Upper lobe of left lung (tissue), 6 donors: ENCODE data around the gene CSNK1D. TPM values are rescaled to one million over a fixed set of nuclear protein-coding genes. Genes with fewer than 3 reads are reported as not detected.

Source experiments
- ATAC-seq, 2 donors: fragments of 200-7000 bp; cut with Tn5 transposase; one replicate each; pipeline ENCODE4 v1.9.1; 2022; ENCODE audit warnings: mild to moderate bottlenecking in 2 of 2, moderate library complexity in 2 of 2; ENCODE audit not compliant: low FRiP score in 2 of 2
- DNase-seq, 2 donors: peaks; one replicate each; pipeline ENCODE4 v3.0.0-alpha.2; 2019 to 2020
- H3K27ac ChIP-seq, 4 donors: fragments of 200-600 bp; sonication (generic); one replicate each; pipeline ENCODE4 v1.5.1; 2016 to 2019
- H3K27me3 ChIP-seq, 4 donors: fragments of 200-600 bp; sonication (generic); one replicate each; pipeline ENCODE4 v1.5.1; 2017 to 2019
- H3K36me3 ChIP-seq, 4 donors: fragments of 200-600 bp; sonication (generic); one replicate each; pipeline ENCODE4 v1.5.1; 2016 to 2019
- H3K4me1 ChIP-seq, 4 donors: fragments of 200-600 bp; sonication (generic); one replicate each; pipeline ENCODE4 v1.5.1; 2018 to 2019
- H3K4me3 ChIP-seq, 4 donors: fragments of 200-600 bp; sonication (generic); one replicate each; pipeline ENCODE4 v1.5.1; 2017 to 2019; ENCODE audit warnings: mild to moderate bottlenecking in 2 of 4, moderate library complexity in 1 of 4
- H3K9me3 ChIP-seq, 4 donors: fragments of 200-600 bp; sonication (generic); one replicate each; pipeline ENCODE4 v1.5.1; 2018 to 2019
- CTCF ChIP-seq, 6 experiments: fragments of 450-650 bp in 4 of 6; fragments of 200-600 bp in 2 of 6; sonication (generic) in 2 of 6; IDR thresholded peaks; one replicate each; pipeline ENCODE4 v1.5.1; 2016 to 2019; ENCODE audit warnings: antibody characterized with exemption in 6 of 6
- EP300 ChIP-seq, 4 donors: sonication (generic); formaldehyde crosslinking; IDR thresholded peaks; one replicate each; pipeline ENCODE4 v1.5.1; 2017; ENCODE audit warnings: antibody characterized with exemption in 4 of 4, control low read depth in 2 of 4
- POLR2A ChIP-seq, 4 donors: fragments of 450-650 bp; IDR thresholded peaks; one replicate each; pipeline ENCODE4 v1.5.1; 2016 to 2017; ENCODE audit warnings: antibody characterized with exemption in 4 of 4, mild to moderate bottlenecking in 2 of 4
- POLR2AphosphoS5 ChIP-seq, 2 donors: sonication (generic); formaldehyde crosslinking; IDR thresholded peaks; one replicate each; pipeline ENCODE4 v1.5.1; 2017; ENCODE audit warnings: antibody characterized with exemption in 2 of 2
- WGBS, 2 donors: methylation state at CpG; one replicate each; pipeline ENCODE4 v1.1.5; 2017 to 2018; 5-methylcytosine and 5-hydroxymethylcytosine counted together
- total RNA-seq, 6 donors: library from RNA; depleted of rRNA in 4 of 6; stranded (reverse); fragments of >200 nt in 4 of 6; gene quantifications; one replicate each; pipeline versions ENCODE4 v1.1.0 to v1.2.1, GENCODE V29; 2016 to 2021
- donor health status: DM: no; HTN: no; CAD: no; lungs with moderate emphysema.
- donor health status: DM: no; HTN: yes; CAD: no; lungs with severe emphysema.

The CSNK1D gene
- total RNA-seq, 6 donors from 2014 or later = 80.6 to 228 (median 152) TPM

GRCh38 chr17:82278786-82279391 lies 5.4 kb upstream of the CSNK1D start:
- Histone ChIP-seq H3K27ac (peak overlapping the region; percentile 50 to 75 (median 70)), H3K36me3 (no peaks in the 10 kb centered on the region), H3K27me3 (no peaks in the 10 kb centered on the region), H3K4me1 (peaks cover 17 to 39% (median 21%) of the 10 kb centered on the region in 4 donors), H3K9me3 (no peaks in the 10 kb centered on the region), H3K4me3 (no peak overlapping the region)
- WGBS, 2 donors = 79 to 81% methylated on average over 16 of the region's 16 CpGs
- DNase-seq (no peak), ATAC-seq (peak in 1 of 2 donors; percentile 55)
- TF ChIP-seq POLR2A (IDR thresholded peaks at IDR 0.05) (no peak), EP300 (IDR thresholded peaks at IDR 0.05) (no peak), POLR2AphosphoS5 (IDR thresholded peaks at IDR 0.05) (no peak), CTCF (IDR thresholded peaks at IDR 0.05) (no peak)

DNA sequence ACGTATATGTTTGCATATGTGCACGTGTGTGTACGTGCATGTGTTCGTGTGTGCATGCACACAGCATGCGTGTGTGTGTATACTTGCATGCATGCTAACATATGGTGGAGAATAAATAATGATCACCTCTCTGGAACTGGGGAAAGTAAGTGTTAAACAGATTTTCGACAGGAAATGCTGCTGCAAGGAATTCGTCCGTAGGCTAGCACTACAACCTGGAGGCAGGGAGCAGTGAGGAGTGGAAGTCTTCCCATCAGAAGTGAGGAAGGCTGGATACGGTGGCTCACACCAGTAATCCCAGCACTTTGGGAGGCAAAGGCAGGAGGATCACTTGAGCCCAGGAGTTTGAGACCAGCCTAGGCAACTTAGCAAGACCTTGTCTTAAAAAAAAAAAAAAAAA lies 4.8 kb upstream of the CSNK1D start:
- no peaks in the 10 kb centered on the region for H3K36me3 ChIP-seq
- H3K9me3 ChIP-seq = no peaks in the 10 kb centered on the region
- H3K27ac ChIP-seq = peak overlapping the region in 1 of 4 donors; percentile 74
- 75 to 85% methylated on average over 9 of the region's 9 CpGs for WGBS, 2 donors
- no peaks in the 10 kb centered on the region for H3K27me3 ChIP-seq
- TF ChIP-seq POLR2A (IDR thresholded peaks at IDR 0.05) (no peak), POLR2AphosphoS5 (IDR thresholded peaks at IDR 0.05) (no peak), CTCF (IDR thresholded peaks at IDR 0.05) (no peak), EP300 (IDR thresholded peaks at IDR 0.05) (no peak)
- DNase-seq (no peak), ATAC-seq (no peak)
- peaks cover 17 to 41% (median 22%) of the 10 kb centered on the region in 4 donors for H3K4me1 ChIP-seq
- H3K4me3 ChIP-seq = no peak overlapping the region

- Histone ChIP-seq H3K4me3 (no peak overlapping the region), H3K4me1 (peaks cover 15 to 37% (median 19%) of the 10 kb centered on the region in 4 donors), H3K9me3 (no peaks in the 10 kb centered on the region), H3K27me3 (no peaks in the 10 kb centered on the region), H3K27ac (no peak overlapping the region), H3K36me3 (no peaks in the 10 kb centered on the region)
- no peak for TF ChIP-seq EP300 (IDR thresholded peaks at IDR 0.05)
- TF ChIP-seq CTCF (IDR thresholded peaks at IDR 0.05) = no peak
- no peak for TF ChIP-seq POLR2AphosphoS5 (IDR thresholded peaks at IDR 0.05)
- no peak for TF ChIP-seq POLR2A (IDR thresholded peaks at IDR 0.05)
- WGBS, 2 donors = 81 to 88% methylated on average over 12 of the region's 12 CpGs
- no peak for DNase-seq
- no peak for ATAC-seq
Observed at GRCh38 chr17:82277851-82278250, 4.4 kb upstream of the CSNK1D start.

DNA sequence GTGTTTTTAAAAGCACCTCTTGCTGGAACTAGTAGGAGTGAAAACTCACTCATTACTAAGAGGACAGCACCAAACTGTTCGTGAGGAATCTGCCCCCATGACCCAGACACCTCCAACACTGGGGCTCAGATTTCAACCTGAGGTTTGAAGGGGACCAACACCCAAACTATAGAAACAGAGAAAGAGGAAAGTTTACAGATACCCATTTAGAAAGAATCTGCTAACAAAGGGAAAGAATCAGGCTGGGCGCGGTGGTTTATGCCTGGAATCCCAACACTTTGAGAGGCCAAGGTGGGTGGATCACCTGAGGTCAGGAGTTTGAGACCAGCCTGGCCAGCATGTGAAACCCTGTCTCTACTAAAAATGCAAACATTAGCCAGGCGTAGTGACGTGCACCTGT lies 3.4 kb upstream of the CSNK1D start:
- peaks cover 12 to 34% (median 18%) of the 10 kb centered on the region in 4 donors for H3K4me1 ChIP-seq
- DNase-seq = no peak
- no peak overlapping the region for H3K27ac ChIP-seq
- WGBS, 2 donors = 67 to 82% methylated on average over 5 of the region's 5 CpGs
- no peak for ATAC-seq
- H3K4me3 ChIP-seq = no peak overlapping the region
- H3K36me3 ChIP-seq = peaks cover 0 to 2% (median under 1%) of the 10 kb centered on the region in 4 donors
- no peak for TF ChIP-seq POLR2A (IDR thresholded peaks at IDR 0.05)
- TF ChIP-seq CTCF (IDR thresholded peaks at IDR 0.05) = no peak
- no peak for TF ChIP-seq EP300 (IDR thresholded peaks at IDR 0.05)
- TF ChIP-seq POLR2AphosphoS5 (IDR thresholded peaks at IDR 0.05) = no peak
- no peaks in the 10 kb centered on the region for H3K27me3 ChIP-seq
- no peaks in the 10 kb centered on the region for H3K9me3 ChIP-seq

GRCh38 chr17:82275326-82275725 lies 1.8 kb upstream of the CSNK1D start:
- Histone ChIP-seq H3K4me1 (peaks cover 27 to 36% (median 35%) of the 10 kb centered on the region in 4 donors), H3K9me3 (no peaks in the 10 kb centered on the region), H3K4me3 (no peak overlapping the region), H3K36me3 (peaks cover 2 to 18% (median 13%) of the 10 kb centered on the region in 4 donors), H3K27me3 (no peaks in the 10 kb centered on the region), H3K27ac (no peak overlapping the region)
- ATAC-seq (no peak), DNase-seq (no peak)
- 91 to 97% methylated on average over 14 of the region's 14 CpGs for WGBS, 2 donors
- TF ChIP-seq CTCF (IDR thresholded peaks at IDR 0.05) (no peak), EP300 (IDR thresholded peaks at IDR 0.05) (no peak), POLR2A (IDR thresholded peaks at IDR 0.05) (no peak), POLR2AphosphoS5 (IDR thresholded peaks at IDR 0.05) (no peak)
